GM10266 (cell line): ENCODE data around the gene HOXD13.
A peak's percentile ranks its signal among the peaks of the same experiment; 100 is the strongest.

Source experiments
- DNase-seq: peaks from one replicate; pipeline ENCODE4 v3.0.0; 2012; ENCODE audit errors: extremely low spot score
- CTCF ChIP-seq: IDR thresholded peaks from 2 replicates; pipeline ENCODE4 v1.5.1; 2012; ENCODE audit warnings: mild to moderate bottlenecking, low read depth; ENCODE audit not compliant: control insufficient read depth, insufficient read depth; ENCODE audit errors: missing control alignments

The HOXD13 gene

GRCh38 chr2:176111309-176111663 lies 18.8 kb downstream of the HOXD13 start:
- DNase-seq, result peak; percentile 78
- peak; percentile 70 for TF ChIP-seq CTCF

DNA sequence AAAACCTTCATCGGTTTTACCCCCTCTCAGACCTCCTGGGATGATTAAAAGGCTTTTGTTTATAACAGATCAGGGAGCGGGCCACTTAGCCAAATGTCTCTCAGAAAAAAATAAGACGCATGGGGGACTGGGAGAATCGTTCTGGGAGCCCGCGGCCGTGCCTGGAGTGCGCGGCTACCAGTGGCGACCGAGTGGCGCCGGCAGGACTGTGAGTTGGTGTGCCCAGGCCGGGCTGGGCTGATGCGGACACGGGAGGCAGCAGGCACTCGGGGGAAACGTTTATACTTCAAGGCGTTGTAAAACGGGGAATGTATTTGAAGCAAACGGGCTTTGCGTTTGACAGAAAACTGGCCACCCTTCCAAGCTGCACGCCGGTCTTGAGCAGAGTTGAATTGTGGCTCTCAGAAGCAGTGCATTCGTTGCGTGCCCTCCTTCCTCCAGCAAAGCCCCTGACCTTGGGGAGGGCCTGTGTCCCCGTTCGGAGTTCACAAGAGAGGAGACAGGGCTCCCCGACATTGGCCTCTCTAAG lies 19.4 kb downstream of the HOXD13 start:
- no peak for DNase-seq
- no peak for TF ChIP-seq CTCF

DNA sequence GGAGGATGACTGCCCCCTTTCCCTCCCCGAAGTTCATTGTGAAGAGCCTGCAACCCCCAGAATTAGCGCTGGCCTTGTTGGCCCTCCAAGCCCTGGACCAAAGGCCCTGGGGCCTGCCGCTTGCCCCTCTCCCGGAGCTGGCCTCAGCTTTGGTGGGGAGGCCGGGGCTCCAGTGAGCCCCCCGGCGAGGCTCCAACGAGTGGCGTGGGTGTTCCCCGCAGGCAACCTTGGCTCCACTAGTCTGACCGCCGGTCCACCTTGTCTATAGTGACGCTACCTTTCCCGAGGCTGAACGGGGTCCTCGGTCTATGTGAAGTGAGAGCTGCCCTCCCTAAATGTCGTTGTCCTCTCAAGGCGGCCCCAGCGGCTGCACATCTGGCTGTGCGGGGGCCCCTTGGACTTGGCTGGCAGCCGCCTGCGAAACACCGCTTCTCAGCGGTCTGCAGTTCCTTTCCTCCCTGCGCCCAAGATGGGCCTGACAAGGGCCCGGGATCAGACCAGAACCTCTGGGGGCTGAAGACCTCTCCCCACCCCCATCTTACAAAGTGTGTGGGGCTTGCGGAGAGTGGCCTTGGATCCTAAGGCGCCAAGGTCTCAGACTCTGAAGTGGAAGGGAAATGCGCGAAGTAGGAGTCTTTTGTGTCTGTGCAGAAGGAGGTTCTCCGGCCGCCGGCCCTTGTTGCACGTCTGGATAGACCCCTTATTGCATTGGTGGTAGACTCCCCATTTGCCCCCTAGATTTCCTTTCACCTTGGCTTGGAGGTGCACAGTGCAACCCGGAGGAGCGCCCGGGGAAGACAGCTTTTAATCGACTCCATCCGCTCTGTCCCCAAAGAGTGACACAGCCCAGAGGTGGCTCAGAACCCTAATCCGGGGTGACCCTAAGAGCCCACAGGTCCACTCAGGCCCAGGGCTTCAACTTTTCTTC lies 20.1 kb downstream of the HOXD13 start:
- no peak for TF ChIP-seq CTCF

GRCh38 chr2:176114120-176114929 lies 21.8 kb downstream of the HOXD13 start:
- TF ChIP-seq CTCF, result no peak
- no peak for DNase-seq

More for the DNA sequence above, 20.1 kb downstream of the HOXD13 start:
- DNase-seq, result no peak

GRCh38 chr2:176114930-176115625 lies 22.6 kb downstream of the HOXD13 start:
- no peak for TF ChIP-seq CTCF
- DNase-seq, result no peak

- no peak for DNase-seq
- TF ChIP-seq CTCF, result no peak
Observed at GRCh38 chr2:176115883-176116813, 23.6 kb downstream of the HOXD13 start, which contains the start of gene HOXD10. Gene HOXD10 (plus strand): TSS chr2:176116778. CDS start chr2:176116834, 56 bp downstream.
